ENCODE results near the gene ADM.

The ADM gene

DNA sequence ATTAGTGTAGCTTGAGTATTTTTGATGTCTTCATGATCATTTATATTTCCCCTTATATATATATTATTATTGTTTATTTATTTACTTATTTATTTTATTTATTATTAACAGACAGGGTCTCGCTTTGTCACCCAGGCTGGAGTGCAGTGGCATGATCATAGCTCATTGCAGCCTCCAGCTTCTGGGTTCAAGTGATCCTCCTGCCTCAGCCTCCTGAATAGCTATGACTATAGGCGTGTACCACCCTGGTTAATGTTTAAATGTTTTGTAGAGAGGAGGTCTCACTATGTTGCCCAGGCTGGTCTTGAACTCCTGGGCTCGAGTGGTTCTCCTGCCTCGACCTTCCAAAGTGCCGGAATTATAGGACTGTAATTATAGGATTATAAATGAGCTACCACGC lies 10.2 kb downstream of the ADM start:
- POLR2A ChIA-PET, result interaction anchor here (1.5 kb wide), 1 partner anchor 10 kb away, joined by 7 read pairs; the partner anchor contains the start of gene ADM
- DNase-seq (ENCODE audit: extremely low spot score), result no peak
- TF ChIP-seq FOXM1 (IDR thresholded peaks at IDR 0.05; ENCODE audit: borderline replicate concordance), result no peak
- TF ChIP-seq FOXA1 (IDR thresholded peaks at IDR 0.05), result no peak
- TF ChIP-seq CTBP1 (IDR thresholded peaks at IDR 0.05; ENCODE audit: borderline replicate concordance), result no peak
- TF ChIP-seq LEF1 (IDR thresholded peaks at IDR 0.05; ENCODE audit: borderline replicate concordance), result no peak
- no peak for TF ChIP-seq SUZ12 (IDR thresholded peaks at IDR 0.05)
- no peak for TF ChIP-seq SP1 (IDR thresholded peaks at IDR 0.05)
- TF ChIP-seq ZNF384 (IDR thresholded peaks at IDR 0.05), result no peak
- no peak for TF ChIP-seq HDGF (IDR thresholded peaks at IDR 0.05; ENCODE audit: borderline replicate concordance)
- no peak for TF ChIP-seq NFRKB (IDR thresholded peaks at IDR 0.05)
- no peak for TF ChIP-seq TARDBP (IDR thresholded peaks at IDR 0.05)
- CTCF ChIA-PET, result interaction anchor here (1.4 to 2.3 kb wide), 2 partner anchors 11 to 51 kb away, joined by 4 to 11 read pairs; partner anchors contain the start of gene ADM

DNA sequence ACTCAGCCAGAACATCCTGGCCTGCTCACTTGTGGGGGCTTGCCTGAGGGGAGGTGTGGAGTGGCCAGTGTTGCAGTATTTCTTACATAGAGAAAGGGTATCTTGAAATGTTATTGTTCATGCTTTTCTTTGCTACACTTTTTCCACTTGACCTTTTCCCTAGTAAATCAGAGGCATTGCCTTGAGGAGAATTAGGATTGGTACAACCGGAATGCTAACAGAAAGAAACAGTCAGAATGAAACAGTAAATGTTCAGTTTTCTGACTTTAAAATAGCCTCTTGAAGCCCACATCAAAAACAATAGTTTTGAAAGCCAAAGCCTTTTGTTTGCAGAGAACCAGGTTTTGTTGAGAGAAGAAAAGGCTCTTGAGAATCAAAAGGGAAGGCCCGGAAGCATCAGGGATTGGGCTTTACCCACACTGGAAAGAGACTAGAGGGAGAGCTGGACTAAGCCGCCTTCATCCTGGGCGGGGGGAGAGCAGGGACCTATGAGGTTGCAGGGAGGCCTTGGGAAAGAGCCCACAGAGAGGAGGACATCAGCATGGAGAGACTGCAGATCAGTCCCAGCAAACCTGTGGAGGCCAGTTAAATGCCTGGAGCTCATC lies 12.4 kb downstream of the ADM start:
- CTCF ChIA-PET, result interaction anchor here (1.4 kb wide), 1 partner anchor 49 kb away, joined by 4 read pairs; no protein-coding TSS in a partner anchor
- DNase-seq (ENCODE audit: extremely low spot score), result no peak
- TF ChIP-seq ARNT (IDR thresholded peaks at IDR 0.05), result no peak
- no peak for TF ChIP-seq TARDBP (IDR thresholded peaks at IDR 0.05)
- TF ChIP-seq, protein P1, sequence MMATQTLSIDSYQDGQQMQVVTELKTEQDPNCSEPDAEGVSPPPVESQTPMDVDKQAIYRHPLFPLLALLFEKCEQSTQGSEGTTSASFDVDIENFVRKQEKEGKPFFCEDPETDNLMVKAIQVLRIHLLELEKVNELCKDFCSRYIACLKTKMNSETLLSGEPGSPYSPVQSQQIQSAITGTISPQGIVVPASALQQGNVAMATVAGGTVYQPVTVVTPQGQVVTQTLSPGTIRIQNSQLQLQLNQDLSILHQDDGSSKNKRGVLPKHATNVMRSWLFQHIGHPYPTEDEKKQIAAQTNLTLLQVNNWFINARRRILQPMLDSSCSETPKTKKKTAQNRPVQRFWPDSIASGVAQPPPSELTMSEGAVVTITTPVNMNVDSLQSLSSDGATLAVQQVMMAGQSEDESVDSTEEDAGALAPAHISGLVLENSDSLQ (IDR thresholded peaks at IDR 0.05), result no peak
- POLR2A ChIA-PET, result interaction anchor here (2.0 kb wide), 1 partner anchor 12 kb away, joined by 5 read pairs; the partner anchor contains the start of gene ADM

DNA sequence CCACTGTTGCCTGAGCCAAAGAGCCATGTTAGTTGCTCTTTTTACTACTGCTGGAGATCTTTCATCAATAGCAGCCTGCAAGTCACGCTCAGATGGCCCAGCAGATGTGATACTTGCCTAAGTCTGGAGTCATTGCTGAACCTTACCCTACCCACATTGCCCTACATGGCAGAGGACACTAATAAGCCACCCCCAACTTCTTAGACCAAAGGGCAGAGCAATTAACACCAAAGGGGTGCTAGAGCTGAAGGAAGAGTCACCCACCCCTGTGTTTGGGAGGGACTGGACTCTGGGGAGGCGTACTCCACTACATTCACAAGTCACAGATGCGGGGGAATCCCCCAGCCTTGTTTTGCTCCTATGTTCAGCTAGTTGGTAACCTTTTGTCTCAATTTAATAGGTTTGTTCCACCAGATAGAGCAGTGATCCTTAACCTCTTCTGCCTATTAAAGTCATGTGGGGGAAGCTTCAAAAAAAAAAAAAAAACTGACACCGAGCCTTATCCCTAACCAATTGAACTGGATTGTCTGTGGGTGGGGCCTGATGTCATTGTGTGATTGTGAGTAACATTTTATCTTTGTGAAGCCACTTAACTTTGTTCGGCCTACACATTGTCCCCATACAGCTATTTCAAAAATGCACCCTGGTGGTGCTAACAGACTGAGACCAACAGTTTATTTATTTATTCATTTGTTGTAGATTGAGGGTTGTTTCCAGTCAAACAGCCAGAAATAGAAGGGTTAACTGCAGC lies 13.1 kb downstream of the ADM start:
- TF ChIP-seq ARNT (IDR thresholded peaks at IDR 0.05) (no peak), SUZ12 (IDR thresholded peaks at IDR 0.05) (no peak), FOXA1 (IDR thresholded peaks at IDR 0.05) (no peak), TARDBP (IDR thresholded peaks at IDR 0.05) (no peak), FOXM1 (IDR thresholded peaks at IDR 0.05; ENCODE audit: borderline replicate concordance) (no peak), NFRKB (IDR thresholded peaks at IDR 0.05) (no peak), ELF4 (IDR thresholded peaks at IDR 0.05) (no peak), HDGF (IDR thresholded peaks at IDR 0.05; ENCODE audit: borderline replicate concordance) (no peak), L3MBTL2 (conservative IDR thresholded peaks at IDR 0.05) (no peak)
- POLR2A ChIA-PET, result interaction anchor here (0.6 to 2.0 kb wide), 2 partner anchors 13 to 34 kb away, joined by 3 to 5 read pairs; partner anchors contain the start of gene ADM
- no peak for DNase-seq (ENCODE audit: extremely low spot score)
- CTCF ChIA-PET, result interaction anchor here (1.1 to 1.4 kb wide), 3 partner anchors 10 to 559 kb away, joined by 3 to 4 read pairs (median 4); no protein-coding TSS in a partner anchor

DNA sequence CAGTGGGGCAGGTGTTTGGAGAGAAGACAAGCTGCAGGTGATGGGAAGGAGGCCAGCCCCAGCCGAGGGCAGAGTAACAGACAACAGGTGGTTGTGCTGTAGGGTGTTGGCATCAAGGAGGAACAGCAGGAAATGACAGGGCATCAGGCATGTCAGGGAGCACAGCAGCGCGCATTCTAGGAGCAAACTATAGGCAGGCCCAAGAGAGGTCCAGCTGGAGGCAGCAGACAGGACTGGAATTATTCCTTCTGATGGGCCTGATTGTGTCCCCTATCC lies 13.6 kb downstream of the ADM start:
- CTCF ChIA-PET, result interaction anchor here (1.1 kb wide), 2 partner anchors 10 to 559 kb away, joined by 3 to 4 read pairs; no protein-coding TSS in a partner anchor
- TF ChIP-seq SUZ12 (IDR thresholded peaks at IDR 0.05) (no peak), FOXA1 (IDR thresholded peaks at IDR 0.05) (no peak), BHLHE40 (IDR thresholded peaks at IDR 0.05; ENCODE audit: borderline replicate concordance) (no peak), SP1 (IDR thresholded peaks at IDR 0.05) (no peak), LEF1 (IDR thresholded peaks at IDR 0.05; ENCODE audit: borderline replicate concordance) (no peak), TARDBP (IDR thresholded peaks at IDR 0.05) (no peak), CTBP1 (IDR thresholded peaks at IDR 0.05; ENCODE audit: borderline replicate concordance) (no peak), FOXK2 (IDR thresholded peaks at IDR 0.05) (no peak), ZNF384 (IDR thresholded peaks at IDR 0.05) (no peak), L3MBTL2 (conservative IDR thresholded peaks at IDR 0.05) (no peak), NFRKB (IDR thresholded peaks at IDR 0.05) (no peak), HDGF (IDR thresholded peaks at IDR 0.05; ENCODE audit: borderline replicate concordance) (no peak), ELF4 (IDR thresholded peaks at IDR 0.05) (no peak), FOXM1 (IDR thresholded peaks at IDR 0.05; ENCODE audit: borderline replicate concordance) (no peak), ARNT (IDR thresholded peaks at IDR 0.05) (no peak)
- TF ChIP-seq, protein P1 (IDR thresholded peaks at IDR 0.05), result no peak
- POLR2A ChIA-PET, result interaction anchor here (0.6 to 2.0 kb wide), 2 partner anchors 13 to 33 kb away, joined by 3 to 5 read pairs; partner anchors contain the start of gene ADM
- DNase-seq (ENCODE audit: extremely low spot score), result no peak

DNA sequence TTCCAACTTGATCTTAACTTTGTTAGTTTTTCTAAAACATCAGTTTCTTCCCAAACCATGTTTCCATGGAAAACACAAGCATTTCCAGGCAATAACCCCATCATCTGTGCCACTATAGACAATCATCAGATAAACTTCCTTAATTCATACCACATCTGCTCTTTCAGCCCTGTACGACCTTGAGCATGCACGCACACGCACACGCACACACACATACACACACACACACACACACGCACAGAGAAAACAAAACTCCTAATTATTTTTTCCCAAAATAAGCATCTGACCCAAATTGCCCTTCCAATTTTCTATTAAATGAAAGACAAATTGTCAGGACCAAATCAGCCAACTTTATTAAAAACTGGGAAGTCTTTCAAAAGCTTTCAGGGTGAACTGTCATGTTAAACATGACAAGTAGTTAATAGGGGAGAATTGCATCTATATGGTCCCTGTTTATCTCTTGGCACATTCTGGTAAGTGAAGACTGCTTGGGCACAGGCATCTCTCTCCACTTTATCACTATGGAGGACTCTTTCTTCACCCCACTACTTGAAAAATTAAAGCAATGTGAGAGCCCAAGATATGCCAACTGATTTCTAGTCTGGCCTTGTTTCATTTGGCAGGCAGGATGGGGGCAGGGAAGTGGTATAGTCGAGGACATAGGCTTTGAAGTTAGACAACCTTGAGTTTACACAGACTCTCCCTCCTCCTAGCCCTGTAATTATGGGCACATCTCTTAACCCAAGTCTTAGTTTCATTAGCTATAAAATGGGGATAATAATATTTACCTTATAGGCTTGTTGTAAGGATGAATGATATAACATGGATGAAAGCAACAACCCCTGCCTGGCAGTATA lies 15.1 kb downstream of the ADM start:
- POLR2A ChIA-PET, result no interaction called here
- no peak for DNase-seq (ENCODE audit: extremely low spot score)
- CTCF ChIA-PET, result interaction anchor here (0.7 kb wide), 1 partner anchor 15 kb away, joined by 3 read pairs; the partner anchor contains the start of gene ADM
- TF ChIP-seq ARNT (IDR thresholded peaks at IDR 0.05) (no peak), SUZ12 (IDR thresholded peaks at IDR 0.05) (no peak), FOXA1 (IDR thresholded peaks at IDR 0.05) (no peak)

DNA sequence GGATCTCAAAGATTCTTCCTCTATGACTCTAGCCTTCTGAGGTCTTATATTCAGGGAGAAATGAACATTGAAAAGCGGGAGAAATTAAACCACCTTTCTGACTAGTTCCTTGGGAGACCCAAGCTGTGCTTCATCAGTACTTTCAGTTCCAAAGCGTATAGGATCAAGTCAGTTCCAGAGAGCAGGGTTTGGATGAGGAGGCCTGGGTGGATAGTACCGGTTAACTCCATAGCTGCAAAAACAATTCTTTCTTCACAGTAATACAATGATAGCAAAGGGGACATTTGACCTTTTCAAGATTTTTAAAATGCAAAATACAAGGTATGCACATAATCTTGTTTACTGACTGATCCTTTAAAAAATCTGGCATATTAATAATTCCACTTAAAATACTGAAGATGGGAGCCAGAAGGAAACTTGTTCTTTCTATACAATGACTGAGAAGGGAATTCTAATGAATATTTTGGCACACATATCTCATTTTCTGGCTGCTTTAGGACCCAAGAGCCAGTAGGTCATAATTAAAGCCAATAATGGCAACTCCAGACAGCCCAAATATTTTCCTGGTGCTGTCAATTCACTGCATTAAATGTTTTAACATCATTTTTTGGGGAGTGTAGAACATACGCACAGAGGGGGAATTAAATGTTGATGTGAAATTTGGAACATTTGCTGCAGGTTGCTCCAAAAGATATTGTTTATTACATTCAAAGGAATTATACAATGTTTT lies 16.0 kb downstream of the ADM start:
- TF ChIP-seq LEF1 (IDR thresholded peaks at IDR 0.05; ENCODE audit: borderline replicate concordance) (no peak), BHLHE40 (IDR thresholded peaks at IDR 0.05; ENCODE audit: borderline replicate concordance) (no peak), FOXA1 (IDR thresholded peaks at IDR 0.05) (no peak), ELF4 (IDR thresholded peaks at IDR 0.05) (no peak), ARNT (IDR thresholded peaks at IDR 0.05) (no peak), SUZ12 (IDR thresholded peaks at IDR 0.05) (no peak), FOXM1 (IDR thresholded peaks at IDR 0.05; ENCODE audit: borderline replicate concordance) (no peak), NFRKB (IDR thresholded peaks at IDR 0.05) (no peak), HDGF (IDR thresholded peaks at IDR 0.05; ENCODE audit: borderline replicate concordance) (no peak), FOXK2 (IDR thresholded peaks at IDR 0.05) (no peak), CTBP1 (IDR thresholded peaks at IDR 0.05; ENCODE audit: borderline replicate concordance) (no peak), TARDBP (IDR thresholded peaks at IDR 0.05) (no peak), L3MBTL2 (conservative IDR thresholded peaks at IDR 0.05) (no peak), ZNF384 (IDR thresholded peaks at IDR 0.05) (no peak)
- TF ChIP-seq, protein P1 (IDR thresholded peaks at IDR 0.05), result no peak
- CTCF ChIA-PET, result interaction anchor here (0.5 to 0.7 kb wide), 2 partner anchors 16 to 23 kb away, joined by 3 to 4 read pairs; partner anchors contain the start of gene ADM
- POLR2A ChIA-PET, result no interaction called here

More for the DNA sequence above, 16.0 kb downstream of the ADM start:
- no peak for DNase-seq (ENCODE audit: extremely low spot score)

Data from HEK293T (cell line).